GM13976 (cell line): Measurements from ENCODE around the gene SLC35B2.

Experiments used
- DNase-seq: peaks from one replicate; pipeline ENCODE4 v3.0.0; 2012; ENCODE audit warnings: low spot score
- CTCF ChIP-seq: IDR thresholded peaks from 2 replicates; pipeline ENCODE4 v1.5.1; 2012; ENCODE audit warnings: borderline replicate concordance, mild to moderate bottlenecking; ENCODE audit not compliant: insufficient read depth; ENCODE audit errors: extremely low read depth, missing control alignments, control extremely low read depth
- in situ Hi-C: fragments of 300-500 bp; cut with MboI; formaldehyde crosslinking; loops from one replicate; pipeline ENCODE4 v1.12.0; 2022; ENCODE audit warnings: low sequenced_read_pairs, mixed read lengths, inconsistent platforms; ENCODE audit not compliant: unreplicated experiment

The SLC35B2 gene

GRCh38 chr6:44257025-44257752 is at the start of gene SLC35B2:
Gene SLC35B2 (minus strand): TSS chr6:44257528. CDS start chr6:44257410, 118 bp downstream.
- in situ Hi-C loops: no loop called here
- DNase-seq: peak; percentile 84

GRCh38 chr6:44306710-44307109 is 49.4 kb upstream of the SLC35B2 start:
- in situ Hi-C loops: no loop called here
- no peak for TF ChIP-seq CTCF
- peak; percentile 9 for DNase-seq

More at GRCh38 chr6:44257025-44257752, at the start of gene SLC35B2:
- TF ChIP-seq CTCF: peak; percentile 84

GRCh38 chr6:44305200-44305725 is 47.9 kb upstream of the SLC35B2 start:
- in situ Hi-C loops: no loop called here
- peak; percentile 14 for DNase-seq
- no peak for TF ChIP-seq CTCF

- TF ChIP-seq CTCF: peak; percentile 73
- peak; percentile 82 for DNase-seq
- in situ Hi-C loops: no loop called here
Observed at GRCh38 chr6:44304282-44305199, 47.2 kb upstream of the SLC35B2 start.

GRCh38 chr6:44303842-44304241 is 46.5 kb upstream of the SLC35B2 start:
- TF ChIP-seq CTCF: no peak
- in situ Hi-C loops: no loop called here
- no peak for DNase-seq

GRCh38 chr6:44302856-44303255 is 45.5 kb upstream of the SLC35B2 start:
- in situ Hi-C loops: no loop called here
- DNase-seq: no peak
- no peak for TF ChIP-seq CTCF
